ENCODE data around the gene PACS1. TPM values are rescaled to one million over a fixed set of nuclear protein-coding genes. Genes with fewer than 3 reads are reported as not detected.

The PACS1 gene
- polyA plus RNA-seq, 2 donors, result 16.0 to 24.8 TPM

DNA sequence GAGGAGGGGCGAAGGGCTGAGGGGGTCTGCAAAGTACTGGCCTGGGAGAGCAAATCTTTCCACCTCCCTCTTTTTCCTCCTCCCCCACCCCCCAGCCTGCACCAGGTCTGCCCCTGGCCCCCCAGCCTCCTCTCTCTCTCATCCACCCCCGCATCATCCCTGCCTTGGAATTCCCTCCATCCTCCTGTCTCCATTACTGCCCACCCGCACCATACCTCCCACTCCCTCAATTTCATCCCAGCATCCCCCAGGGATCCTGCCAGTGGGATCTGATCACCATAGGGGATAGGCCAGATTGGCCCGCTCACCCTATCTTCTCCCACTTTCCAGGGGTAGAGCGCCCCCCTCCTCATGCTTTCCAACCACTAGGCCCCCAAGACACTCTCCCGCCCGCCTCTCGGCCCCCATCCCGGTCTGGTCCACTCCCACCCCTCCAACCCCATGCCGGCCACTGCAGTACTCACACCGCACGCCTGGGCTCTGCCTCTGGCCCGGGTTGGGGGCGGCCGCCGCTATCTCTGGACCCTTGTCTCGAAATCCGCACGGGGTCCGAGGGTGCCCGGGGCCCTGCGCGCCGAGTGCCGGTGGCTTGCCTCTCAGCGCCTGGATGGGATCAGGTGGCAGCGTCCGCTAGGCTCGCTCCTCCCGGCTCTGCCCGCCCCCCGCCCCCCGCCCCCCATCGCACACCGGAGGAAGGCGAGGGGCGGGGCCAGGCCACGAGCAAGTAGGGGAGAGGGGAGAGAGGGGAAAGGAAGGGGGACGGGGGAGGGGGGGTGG lies 21.3 kb upstream of the PACS1 start, which contains the start of gene GAL3ST3:
TSS of gene GAL3ST3 (minus strand) at position 615 of the 777 bp plus-strand sequence. CDS start 3,746 bp downstream, outside the sequence.
- Histone ChIP-seq H3K27ac (ENCODE audit: low read depth in 2 of 2, low read length in 1 of 2) (no peak within 1 kb of the TSS), H3K4me1 (ENCODE audit: control insufficient read depth in 2 of 2, insufficient read depth in 2 of 2, low read length in 1 of 2) (peaks cover 4 to 9% of the 10 kb centered on the region in 2 donors), H3K9me3 (ENCODE audit: control insufficient read depth in 2 of 2, insufficient read depth in 1 of 2, low read depth in 1 of 2, low read length in 1 of 2) (no peaks in the 10 kb centered on the region), H3K27me3 (ENCODE audit: control insufficient read depth in 1 of 2, insufficient read depth in 2 of 2, low read length in 2 of 2) (no peaks in the 10 kb centered on the region), H3K4me3 (ENCODE audit: low read depth in 1 of 2, low read length in 2 of 2) (no peak within 1 kb of the TSS), H3K36me3 (ENCODE audit: control insufficient read depth in 2 of 2, insufficient read depth in 2 of 2, low read length in 1 of 2) (no peaks in the 10 kb centered on the region)
- WGBS, 2 donors, result 15 to 17% methylated on average over 31 to 39 of the region's 39 CpGs

DNA sequence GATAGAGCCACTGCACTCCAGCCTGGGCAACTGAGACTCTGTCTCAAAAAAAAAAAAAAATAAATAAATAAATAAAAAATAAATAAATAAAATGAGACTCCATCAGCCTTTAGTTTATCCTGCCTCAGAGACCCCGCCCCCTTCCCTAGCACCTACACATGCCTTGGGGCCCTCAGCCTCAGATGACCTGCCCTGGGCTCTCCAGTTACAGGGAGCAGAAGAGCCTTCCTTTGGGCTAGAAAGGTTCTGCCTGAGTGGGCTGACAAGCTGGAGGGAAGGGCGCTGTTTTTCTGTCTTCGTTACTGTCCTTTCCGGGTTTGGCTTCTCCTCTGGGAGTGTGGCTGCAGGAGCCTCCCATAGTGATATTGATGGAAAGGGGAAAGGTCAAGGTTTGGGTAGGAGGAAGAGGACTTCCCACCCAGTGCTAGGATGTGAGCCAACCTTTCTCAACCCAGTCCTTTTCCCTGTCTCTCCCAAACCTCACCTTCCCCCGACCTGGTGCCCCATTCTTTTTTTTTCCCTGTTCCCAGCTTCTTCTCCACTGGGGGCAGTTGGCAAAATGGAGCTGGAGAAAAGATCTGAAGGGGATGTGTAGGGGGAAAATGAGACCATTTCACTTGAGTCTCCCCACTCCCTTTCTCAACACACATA lies 19.4 kb upstream of the PACS1 start:
- Histone ChIP-seq H3K27me3 (ENCODE audit: control insufficient read depth in 1 of 2, insufficient read depth in 2 of 2, low read length in 2 of 2) (no peaks in the 10 kb centered on the region), H3K36me3 (ENCODE audit: control insufficient read depth in 2 of 2, insufficient read depth in 2 of 2, low read length in 1 of 2) (peaks cover 3 to 5% of the 10 kb centered on the region in 2 donors), H3K4me3 (ENCODE audit: low read depth in 1 of 2, low read length in 2 of 2) (no peak overlapping the region), H3K9me3 (ENCODE audit: control insufficient read depth in 2 of 2, insufficient read depth in 1 of 2, low read depth in 1 of 2, low read length in 1 of 2) (no peaks in the 10 kb centered on the region), H3K4me1 (ENCODE audit: control insufficient read depth in 2 of 2, insufficient read depth in 2 of 2, low read length in 1 of 2) (peaks cover 4 to 6% of the 10 kb centered on the region in 2 donors), H3K27ac (ENCODE audit: low read depth in 2 of 2, low read length in 1 of 2) (no peak overlapping the region)
- WGBS, 2 donors, result 81 to 88% methylated on average over 5 of the region's 5 CpGs

DNA sequence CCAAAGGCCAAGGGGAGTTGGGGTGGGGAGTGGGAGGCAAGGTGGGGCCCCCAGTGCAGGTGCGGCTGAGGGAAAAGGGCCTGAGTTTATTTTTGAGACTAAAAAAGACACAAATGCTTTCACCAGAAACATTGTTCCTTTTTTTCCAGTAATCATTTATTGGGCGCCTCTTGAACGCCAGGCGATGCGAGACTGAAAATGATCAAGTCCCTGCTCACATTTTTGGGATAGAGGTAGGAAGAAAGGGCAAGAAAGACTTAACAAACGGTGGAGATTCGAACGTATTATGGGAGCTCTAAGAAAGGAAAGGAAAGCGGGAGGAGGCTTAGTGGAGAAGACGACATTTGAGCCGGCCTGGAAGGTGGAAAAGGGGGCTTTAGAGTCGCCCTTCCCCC lies 18.7 kb upstream of the PACS1 start:
- peak overlapping the region; percentile 93 to 97 for H3K4me3 ChIP-seq (ENCODE audit: low read depth in 1 of 2, low read length in 2 of 2)
- H3K9me3 ChIP-seq (ENCODE audit: control insufficient read depth in 2 of 2, insufficient read depth in 1 of 2, low read depth in 1 of 2, low read length in 1 of 2), result no peaks in the 10 kb centered on the region
- peaks cover 3 to 5% of the 10 kb centered on the region in 2 donors for H3K36me3 ChIP-seq (ENCODE audit: control insufficient read depth in 2 of 2, insufficient read depth in 2 of 2, low read length in 1 of 2)
- no peaks in the 10 kb centered on the region for H3K27me3 ChIP-seq (ENCODE audit: control insufficient read depth in 1 of 2, insufficient read depth in 2 of 2, low read length in 2 of 2)
- H3K4me1 ChIP-seq (ENCODE audit: control insufficient read depth in 2 of 2, insufficient read depth in 2 of 2, low read length in 1 of 2), result peaks cover 4 to 6% of the 10 kb centered on the region in 2 donors
- 20 to 24% methylated on average over 12 of the region's 12 CpGs for WGBS, 2 donors
- H3K27ac ChIP-seq (ENCODE audit: low read depth in 2 of 2, low read length in 1 of 2), result peak overlapping the region; percentile 75 to 85

DNA sequence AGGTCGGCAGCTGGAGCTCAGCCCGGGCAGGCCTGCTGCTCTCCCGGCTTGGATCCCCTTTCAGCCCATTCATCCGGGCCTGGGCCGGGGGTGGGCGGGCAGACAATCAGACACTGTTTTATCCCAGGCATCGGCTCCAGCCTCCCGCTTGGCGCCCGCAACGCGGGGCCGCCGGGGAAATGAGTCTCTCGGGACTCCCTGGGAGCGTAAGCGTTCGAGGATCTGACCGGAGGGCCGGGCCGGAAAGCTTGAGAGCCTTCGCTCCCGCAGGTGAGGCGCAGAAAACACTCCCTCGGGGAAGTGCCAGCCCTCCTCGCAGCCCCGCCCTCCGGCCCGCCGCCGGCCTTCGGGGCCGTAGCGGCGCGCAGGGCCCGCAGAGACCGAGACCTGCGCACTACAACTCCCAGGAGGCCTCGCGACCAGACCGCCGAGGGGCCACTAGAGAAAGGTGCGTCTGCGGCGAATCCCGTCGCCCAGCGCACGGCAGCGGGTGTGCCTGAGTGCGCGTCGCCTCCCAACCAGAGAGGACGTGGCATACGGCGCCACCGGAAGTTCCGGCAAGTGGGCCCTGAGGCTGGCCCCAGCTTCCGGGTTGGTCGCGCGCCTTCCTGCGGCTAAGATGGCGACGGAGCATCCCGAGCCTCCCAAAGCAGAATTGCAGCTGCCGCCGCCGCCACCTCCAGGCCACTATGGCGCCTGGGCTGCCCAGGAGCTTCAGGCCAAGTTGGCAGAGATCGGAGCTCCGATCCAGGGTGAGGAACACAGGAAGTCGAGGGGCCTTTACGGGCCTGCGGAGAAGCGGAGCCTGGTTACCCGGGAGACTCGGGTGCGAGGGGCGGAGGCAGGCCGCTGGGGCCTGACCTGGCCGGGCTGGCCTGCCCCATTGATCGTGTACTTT lies 18.1 kb upstream of the PACS1 start, which contains the start of gene SF3B2:
TSS of gene SF3B2 (plus strand) at position 599 of the 898 bp plus-strand sequence. CDS start at position 620, 21 bp downstream.
- H3K9me3 ChIP-seq (ENCODE audit: control insufficient read depth in 2 of 2, insufficient read depth in 1 of 2, low read depth in 1 of 2, low read length in 1 of 2), result no peaks in the 10 kb centered on the region
- H3K4me1 ChIP-seq (ENCODE audit: control insufficient read depth in 2 of 2, insufficient read depth in 2 of 2, low read length in 1 of 2), result peaks cover 4 to 6% of the 10 kb centered on the region in 2 donors
- H3K27me3 ChIP-seq (ENCODE audit: control insufficient read depth in 1 of 2, insufficient read depth in 2 of 2, low read length in 2 of 2), result no peaks in the 10 kb centered on the region
- peaks cover 3 to 11% of the 10 kb centered on the region in 2 donors for H3K36me3 ChIP-seq (ENCODE audit: control insufficient read depth in 2 of 2, insufficient read depth in 2 of 2, low read length in 1 of 2)
- H3K4me3 ChIP-seq (ENCODE audit: low read depth in 1 of 2, low read length in 2 of 2), result peak within 1 kb of the TSS; percentile 93 to 97
- 0 to 1% methylated on average over 80 to 84 of the region's 84 CpGs for WGBS, 2 donors
- H3K27ac ChIP-seq (ENCODE audit: low read depth in 2 of 2, low read length in 1 of 2), result peak within 1 kb of the TSS; percentile 83 to 86

DNA sequence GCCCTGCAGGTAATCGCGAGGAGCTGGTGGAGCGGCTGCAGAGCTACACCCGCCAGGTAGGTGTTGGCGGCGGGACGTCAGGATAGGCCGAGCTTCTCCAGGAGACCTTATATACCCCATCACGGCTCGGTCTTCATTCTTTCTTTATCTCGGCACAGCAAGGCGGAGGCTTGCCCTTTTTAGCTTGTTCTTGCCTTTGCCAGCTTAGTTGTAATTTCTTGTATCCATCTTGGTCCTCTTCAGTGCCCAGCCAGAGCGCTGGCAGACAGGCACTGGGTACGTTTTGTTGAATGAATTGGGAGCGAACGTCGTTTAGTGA lies 17.4 kb upstream of the PACS1 start:
- WGBS, 2 donors, result 1 to 2% methylated on average over 17 of the region's 17 CpGs
- peaks cover 4 to 6% of the 10 kb centered on the region in 2 donors for H3K4me1 ChIP-seq (ENCODE audit: control insufficient read depth in 2 of 2, insufficient read depth in 2 of 2, low read length in 1 of 2)
- no peaks in the 10 kb centered on the region for H3K27me3 ChIP-seq (ENCODE audit: control insufficient read depth in 1 of 2, insufficient read depth in 2 of 2, low read length in 2 of 2)
- H3K4me3 ChIP-seq (ENCODE audit: low read depth in 1 of 2, low read length in 2 of 2), result peak overlapping the region; percentile 93 to 97
- H3K27ac ChIP-seq (ENCODE audit: low read depth in 2 of 2, low read length in 1 of 2), result peak overlapping the region; percentile 83 to 86
- H3K36me3 ChIP-seq (ENCODE audit: control insufficient read depth in 2 of 2, insufficient read depth in 2 of 2, low read length in 1 of 2), result peaks cover 3 to 15% of the 10 kb centered on the region in 2 donors
- no peaks in the 10 kb centered on the region for H3K9me3 ChIP-seq (ENCODE audit: control insufficient read depth in 2 of 2, insufficient read depth in 1 of 2, low read depth in 1 of 2, low read length in 1 of 2)

DNA sequence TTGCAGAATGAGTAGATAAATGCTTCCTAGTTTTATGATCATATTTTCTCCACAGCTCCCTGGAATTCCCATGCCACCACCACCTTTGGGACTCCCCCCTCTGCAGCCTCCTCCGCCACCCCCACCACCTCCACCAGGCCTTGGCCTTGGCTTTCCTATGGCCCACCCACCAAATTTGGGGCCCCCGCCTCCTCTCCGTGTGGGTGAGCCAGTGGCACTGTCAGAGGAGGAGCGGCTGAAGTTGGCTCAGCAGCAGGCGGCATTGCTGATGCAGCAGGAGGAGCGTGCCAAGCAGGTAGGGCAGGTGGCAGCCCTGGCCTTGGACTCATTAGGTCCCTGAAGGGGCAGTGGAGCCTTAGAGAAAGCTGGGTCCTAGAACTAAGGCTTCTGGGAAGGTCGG lies 15.1 kb upstream of the PACS1 start:
- Histone ChIP-seq H3K9me3 (ENCODE audit: control insufficient read depth in 2 of 2, insufficient read depth in 1 of 2, low read depth in 1 of 2, low read length in 1 of 2) (no peaks in the 10 kb centered on the region), H3K27me3 (ENCODE audit: control insufficient read depth in 1 of 2, insufficient read depth in 2 of 2, low read length in 2 of 2) (no peaks in the 10 kb centered on the region), H3K36me3 (ENCODE audit: control insufficient read depth in 2 of 2, insufficient read depth in 2 of 2, low read length in 1 of 2) (peaks cover 11 to 36% of the 10 kb centered on the region in 2 donors), H3K27ac (ENCODE audit: low read depth in 2 of 2, low read length in 1 of 2) (no peak overlapping the region), H3K4me3 (ENCODE audit: low read depth in 1 of 2, low read length in 2 of 2) (no peak overlapping the region), H3K4me1 (ENCODE audit: control insufficient read depth in 2 of 2, insufficient read depth in 2 of 2, low read length in 1 of 2) (peaks cover 4 to 6% of the 10 kb centered on the region in 2 donors)
- WGBS, 2 donors, result 90% methylated on average over 7 of the region's 7 CpGs

DNA sequence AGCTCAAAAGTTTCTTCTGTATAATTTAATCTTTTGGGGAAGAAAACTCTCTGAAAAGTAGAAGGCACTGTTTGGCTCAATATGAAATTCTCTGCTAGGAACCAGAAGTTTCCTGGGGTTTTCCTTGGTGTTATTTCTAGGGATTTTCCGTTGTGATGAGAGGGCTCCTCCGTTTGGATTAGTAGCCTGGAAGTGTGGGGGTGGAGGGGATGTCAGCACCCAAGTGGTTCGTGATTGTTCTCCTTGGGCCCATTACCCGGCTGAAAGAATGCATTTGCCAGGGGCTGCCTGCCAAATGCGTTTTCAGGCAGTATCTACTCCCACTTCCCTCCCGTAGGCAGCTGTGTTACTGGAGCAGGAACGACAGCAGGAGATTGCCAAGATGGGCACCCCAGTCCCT lies 13.6 kb upstream of the PACS1 start:
- Histone ChIP-seq H3K4me3 (ENCODE audit: low read depth in 1 of 2, low read length in 2 of 2) (no peak overlapping the region), H3K4me1 (ENCODE audit: control insufficient read depth in 2 of 2, insufficient read depth in 2 of 2, low read length in 1 of 2) (peaks cover 1 to 4% of the 10 kb centered on the region in 2 donors), H3K9me3 (ENCODE audit: control insufficient read depth in 2 of 2, insufficient read depth in 1 of 2, low read depth in 1 of 2, low read length in 1 of 2) (no peaks in the 10 kb centered on the region), H3K27ac (ENCODE audit: low read depth in 2 of 2, low read length in 1 of 2) (no peak overlapping the region), H3K27me3 (ENCODE audit: control insufficient read depth in 1 of 2, insufficient read depth in 2 of 2, low read length in 2 of 2) (no peaks in the 10 kb centered on the region), H3K36me3 (ENCODE audit: control insufficient read depth in 2 of 2, insufficient read depth in 2 of 2, low read length in 1 of 2) (peaks cover 14 to 44% of the 10 kb centered on the region in 2 donors)
- WGBS, 2 donors, result 50 to 60% methylated on average over 7 of the region's 7 CpGs

DNA sequence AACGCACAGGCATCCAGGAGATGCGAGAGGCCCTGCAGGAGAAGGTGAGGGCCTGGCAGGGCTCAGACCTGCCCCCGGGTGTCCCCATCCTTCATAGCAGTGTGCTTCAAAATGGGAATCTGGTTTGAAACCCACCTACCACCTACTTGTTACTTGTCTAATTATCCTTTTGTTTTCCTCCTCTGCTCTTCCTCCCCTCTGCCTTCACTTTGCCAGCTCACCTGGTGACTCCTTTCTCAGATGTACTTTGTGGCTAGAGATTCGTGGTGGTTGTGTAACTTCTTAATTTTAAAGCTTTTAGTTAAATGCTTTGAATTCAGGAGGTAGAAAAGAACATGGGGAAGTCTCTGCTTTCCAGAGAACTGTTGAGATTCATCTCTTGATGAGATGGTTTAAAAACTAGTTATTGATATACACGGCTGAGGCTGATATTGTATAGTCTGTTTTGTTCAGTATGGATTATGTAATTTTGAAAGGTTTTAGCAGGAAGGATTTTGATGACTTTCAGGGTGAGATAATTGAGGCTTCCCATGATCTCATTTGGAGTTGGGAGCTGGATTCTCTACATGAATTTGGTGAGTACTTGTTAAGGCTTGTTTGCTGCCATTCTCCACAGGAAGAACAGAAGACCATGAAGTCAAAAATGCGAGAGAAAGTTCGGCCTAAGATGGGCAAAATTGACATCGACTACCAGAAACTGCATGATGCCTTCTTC lies 9.9 kb upstream of the PACS1 start:
- Histone ChIP-seq H3K4me3 (ENCODE audit: low read depth in 1 of 2, low read length in 2 of 2) (no peak overlapping the region), H3K4me1 (ENCODE audit: control insufficient read depth in 2 of 2, insufficient read depth in 2 of 2, low read length in 1 of 2) (no peaks in the 10 kb centered on the region), H3K27ac (ENCODE audit: low read depth in 2 of 2, low read length in 1 of 2) (no peak overlapping the region), H3K27me3 (ENCODE audit: control insufficient read depth in 1 of 2, insufficient read depth in 2 of 2, low read length in 2 of 2) (no peaks in the 10 kb centered on the region), H3K36me3 (ENCODE audit: control insufficient read depth in 2 of 2, insufficient read depth in 2 of 2, low read length in 1 of 2) (peaks cover 22 to 56% of the 10 kb centered on the region in 2 donors), H3K9me3 (ENCODE audit: control insufficient read depth in 2 of 2, insufficient read depth in 1 of 2, low read depth in 1 of 2, low read length in 1 of 2) (no peaks in the 10 kb centered on the region)
- 67 to 69% methylated on average over 8 of the region's 8 CpGs for WGBS, 2 donors

DNA sequence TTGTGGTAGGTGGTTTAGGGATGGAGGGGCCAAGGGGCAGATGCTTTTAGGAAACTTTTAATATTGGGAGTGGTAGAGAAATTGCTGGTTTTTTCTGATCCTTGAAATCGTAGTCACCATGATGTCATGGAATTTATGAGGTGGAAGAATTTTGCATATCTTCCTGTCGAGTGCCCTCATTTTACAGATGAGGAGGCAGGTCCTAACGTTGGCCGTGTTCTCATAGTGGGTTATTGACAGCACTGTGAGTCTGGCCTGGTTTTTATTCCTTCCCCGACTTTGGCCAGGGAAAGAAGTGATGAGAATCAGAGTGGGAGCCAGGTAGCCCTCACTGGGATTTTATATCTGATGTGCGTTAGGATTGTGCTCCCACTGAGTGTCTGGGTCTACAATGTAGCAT lies 8.8 kb upstream of the PACS1 start:
- Histone ChIP-seq H3K4me3 (ENCODE audit: low read depth in 1 of 2, low read length in 2 of 2) (no peak overlapping the region), H3K36me3 (ENCODE audit: control insufficient read depth in 2 of 2, insufficient read depth in 2 of 2, low read length in 1 of 2) (peaks cover 19 to 52% of the 10 kb centered on the region in 2 donors), H3K9me3 (ENCODE audit: control insufficient read depth in 2 of 2, insufficient read depth in 1 of 2, low read depth in 1 of 2, low read length in 1 of 2) (no peaks in the 10 kb centered on the region), H3K4me1 (ENCODE audit: control insufficient read depth in 2 of 2, insufficient read depth in 2 of 2, low read length in 1 of 2) (no peaks in the 10 kb centered on the region), H3K27ac (ENCODE audit: low read depth in 2 of 2, low read length in 1 of 2) (no peak overlapping the region), H3K27me3 (ENCODE audit: control insufficient read depth in 1 of 2, insufficient read depth in 2 of 2, low read length in 2 of 2) (no peaks in the 10 kb centered on the region)
- WGBS, 2 donors, result 80% methylated on average over 6 of the region's 6 CpGs
